Spleen (tissue), 7 donors: Measurements from ENCODE around the gene SINHCAF.

Experiments used
- CTCF ChIP-seq, 11 experiments: fragments of 200-600 bp in 7 of 11; fragments of 450-650 bp in 4 of 11; sonication (generic) in 4 of 11; IDR thresholded peaks in 8 of 11; conservative IDR thresholded peaks in 3 of 11; 1 replicate in 7 of 11; 2 replicates in 4 of 11; pipeline versions ENCODE4 v1.4.0 to v1.8.0; 2016 to 2021; ENCODE audit warnings: antibody characterized with exemption in 11 of 11, inconsistent platforms in 4 of 11, mild to moderate bottlenecking in 1 of 11
- POLR2AphosphoS5 ChIP-seq, 3 donors: sonication (generic); formaldehyde crosslinking; IDR thresholded peaks; one replicate each; pipeline ENCODE4 v1.5.1; 2017; ENCODE audit warnings: antibody characterized with exemption in 3 of 3
- donor health status: DM: no; HTN: no; CAD: no; lungs with moderate emphysema.
- donor health status: DM: no; HTN: no; CAD: no.
- donor health status: DM: no; HTN: no; CAD: no.

- TF ChIP-seq POLR2AphosphoS5 (IDR thresholded peaks at IDR 0.05) (no peak), CTCF (IDR thresholded peaks at IDR 0.05 in 8 of 11, conservative IDR thresholded peaks at IDR 0.05 in 3 of 11) (no peak)
These were observed 79.5 kb downstream of the SINHCAF start for GRCh38 chr12:31246470-31246850.
